NCI-H748 (cell line): Measurements from ENCODE around the gene HMG20B.
"Not testable (repeated sequence)": the region's sequence is repeated elsewhere in the genome, so short reads cannot be mapped to it uniquely, and the experiment has no call there.

ENCODE experiments used
- DNase-seq: peaks from one replicate; lab custom pipeline; 2025; ENCODE audit not compliant: unreplicated experiment; lab: John Stamatoyannopoulos, UW

HMG20B gene

GRCh38 chr19:3572855-3573161 is at the start of gene HMG20B:
HMG20B (plus strand) TSS chr19:3572944; CDS start chr19:3573310, 366 bp downstream.
- no peak for DNase-seq

- no peak for DNase-seq
Observed at GRCh38 chr19:3523361-3524077, 49.2 kb upstream of the HMG20B start.

GRCh38 chr19:3524078-3524842 is 48.5 kb upstream of the HMG20B start:
- DNase-seq: no peak

GRCh38 chr19:3524904-3525451 is 47.8 kb upstream of the HMG20B start:
- no peak for DNase-seq

GRCh38 chr19:3526507-3527237 is 46.1 kb upstream of the HMG20B start:
- no peak for DNase-seq

- no peak for DNase-seq
Observed at GRCh38 chr19:3527238-3527910, 45.4 kb upstream of the HMG20B start.

GRCh38 chr19:3528080-3528479 is 44.7 kb upstream of the HMG20B start:
- DNase-seq: no peak

- DNase-seq: no peak
Observed at GRCh38 chr19:3528539-3529211, 44.1 kb upstream of the HMG20B start.

GRCh38 chr19:3529299-3529698 is 43.4 kb upstream of the HMG20B start:
- DNase-seq: not testable (repeated sequence)

GRCh38 chr19:3530389-3530788 is 42.4 kb upstream of the HMG20B start:
- DNase-seq: no peak

GRCh38 chr19:3531716-3532115 is 41.0 kb upstream of the HMG20B start:
- no peak for DNase-seq

- DNase-seq: no peak
Observed at GRCh38 chr19:3532154-3532786, 40.5 kb upstream of the HMG20B start.

- DNase-seq: no peak
Observed at GRCh38 chr19:3533033-3533432, 39.7 kb upstream of the HMG20B start.

- no peak for DNase-seq
Observed at GRCh38 chr19:3533563-3534216, 39.1 kb upstream of the HMG20B start.

- no peak for DNase-seq
Observed at GRCh38 chr19:3534375-3535234, 38.1 kb upstream of the HMG20B start.

- DNase-seq: no peak
Observed at GRCh38 chr19:3535235-3535535, 37.6 kb upstream of the HMG20B start.

- DNase-seq: no peak
Observed at GRCh38 chr19:3535563-3535965, 37.2 kb upstream of the HMG20B start.

GRCh38 chr19:3535981-3536380 is 36.8 kb upstream of the HMG20B start:
- DNase-seq: no peak
